ENCODE data around the gene LPAR3.

Gene LPAR3

DNA sequence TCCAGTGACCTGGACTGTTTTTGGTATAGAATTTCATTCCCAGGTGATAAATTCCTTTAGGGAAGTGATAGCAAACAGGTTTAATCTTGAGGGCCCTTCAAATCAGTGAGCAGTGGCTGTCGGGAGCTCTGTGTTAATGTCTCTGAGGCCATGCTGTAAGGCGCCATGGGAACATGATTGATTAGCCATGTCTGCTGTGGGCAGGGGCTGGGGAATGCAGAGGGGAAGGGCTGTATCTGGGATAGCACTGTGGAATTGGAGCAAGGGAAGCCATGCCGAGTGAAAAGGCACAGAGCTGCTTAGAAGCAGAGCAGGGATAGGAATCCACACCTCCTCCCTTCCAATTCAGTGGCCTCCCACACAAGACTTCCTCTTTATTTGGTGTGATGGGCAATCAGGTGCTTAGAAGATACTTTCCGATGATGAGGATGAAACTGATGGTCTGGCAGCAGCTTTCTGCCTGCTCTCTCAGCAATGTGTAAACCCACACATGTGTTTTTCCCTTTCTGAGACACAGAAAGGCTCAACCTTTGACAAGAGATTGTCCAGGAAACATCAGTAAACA lies 119.0 kb downstream of the LPAR3 start:
- TF ChIP-seq SPI1 (IDR thresholded peaks at IDR 0.05; ENCODE audit: borderline replicate concordance, low read depth) (peak; percentile 63; the same call in 1 of the 2 replicates), CTCF (IDR thresholded peaks at IDR 0.05; ENCODE audit: insufficient read depth, low read length) (no peak), GABPA (IDR thresholded peaks at IDR 0.05; ENCODE audit: low read depth) (no peak), REST (IDR thresholded peaks at IDR 0.05; ENCODE audit: insufficient replicate concordance, low read depth) (no peak), POLR2AphosphoS5 (IDR thresholded peaks at IDR 0.05; ENCODE audit: low read depth) (no peak)
- no peak overlapping the region for H3K4me3 ChIP-seq (replicated peaks; ENCODE audit: insufficient read depth, low read length)
- H3K27ac ChIP-seq (replicated peaks), result no peak overlapping the region
- DNase-seq (ENCODE audit: low read depth in 1 of 2, low spot score in 1 of 2), result no peak
- H3K27me3 ChIP-seq (ENCODE audit: insufficient read depth, poor library complexity, severe bottlenecking), result peaks cover 2% of the 10 kb centered on the region

- Histone ChIP-seq H3K4me3 (replicated peaks; ENCODE audit: insufficient read depth, low read length) (no peak overlapping the region), H3K27ac (replicated peaks) (no peak overlapping the region), H3K27me3 (ENCODE audit: insufficient read depth, poor library complexity, severe bottlenecking) (peaks cover 3% of the 10 kb centered on the region)
- TF ChIP-seq CTCF (IDR thresholded peaks at IDR 0.05; ENCODE audit: insufficient read depth, low read length) (no peak), REST (IDR thresholded peaks at IDR 0.05; ENCODE audit: insufficient replicate concordance, low read depth) (no peak), POLR2AphosphoS5 (IDR thresholded peaks at IDR 0.05; ENCODE audit: low read depth) (no peak), SPI1 (IDR thresholded peaks at IDR 0.05; ENCODE audit: borderline replicate concordance, low read depth) (no peak), GABPA (IDR thresholded peaks at IDR 0.05; ENCODE audit: low read depth) (no peak)
- DNase-seq (ENCODE audit: low read depth in 1 of 2, low spot score in 1 of 2), result no peak
These were observed 119.8 kb downstream of the LPAR3 start for GRCh38 chr1:84773195-84773594.

GRCh38 chr1:84772428-84772943 lies 120.5 kb downstream of the LPAR3 start:
- no peak overlapping the region for H3K4me3 ChIP-seq (replicated peaks; ENCODE audit: insufficient read depth, low read length)
- H3K27ac ChIP-seq (replicated peaks), result no peak overlapping the region
- peaks cover 3% of the 10 kb centered on the region for H3K27me3 ChIP-seq (ENCODE audit: insufficient read depth, poor library complexity, severe bottlenecking)
- TF ChIP-seq REST (IDR thresholded peaks at IDR 0.05; ENCODE audit: insufficient replicate concordance, low read depth), result no peak
- TF ChIP-seq CTCF (IDR thresholded peaks at IDR 0.05; ENCODE audit: insufficient read depth, low read length), result peak; percentile 83
- peak; percentile 49 to 68 for DNase-seq (ENCODE audit: low read depth in 1 of 2, low spot score in 1 of 2)

Data from HL-60 (cell line).